Lower leg skin (tissue), 3 donors: ENCODE measurements around the gene GRAMD1A.

ENCODE experiments used
- POLR2A ChIP-seq, 2 donors: fragments of 450-650 bp; IDR thresholded peaks; one replicate each; pipeline ENCODE4 v1.6.1; 2016 to 2017; ENCODE audit warnings: antibody characterized with exemption in 2 of 2, mild to moderate bottlenecking in 1 of 2, moderate library complexity in 1 of 2
- TF ChIP-seq, protein P1 (sequence below), 3 donors: fragments of 450-650 bp; IDR thresholded peaks; one replicate each; pipeline ENCODE4 v1.5.1; 2016; ENCODE audit warnings: antibody characterized with exemption in 3 of 3, mild to moderate bottlenecking in 3 of 3, moderate library complexity in 2 of 3

DNA sequence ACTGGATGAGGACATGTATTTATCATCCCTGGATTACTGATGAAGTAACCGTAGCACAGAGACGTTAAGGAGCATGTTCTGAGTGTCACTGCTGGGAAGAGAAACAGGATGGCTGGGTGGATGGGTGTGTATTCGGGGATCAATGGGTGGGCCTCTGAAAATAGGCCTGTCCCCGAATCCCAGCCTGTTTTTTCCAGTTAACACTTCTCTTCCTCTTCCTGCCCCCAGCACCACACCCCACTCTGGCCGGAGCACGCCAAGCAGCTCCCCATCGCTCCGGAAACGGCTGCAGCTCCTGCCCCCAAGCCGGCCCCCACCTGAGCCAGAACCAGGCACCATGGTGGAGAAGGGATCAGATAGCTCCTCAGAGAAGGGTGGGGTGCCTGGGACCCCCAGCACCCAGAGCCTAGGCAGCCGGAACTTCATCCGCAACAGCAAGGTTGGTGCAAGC, 8.8 kb downstream of the GRAMD1A start:
- no peak for TF ChIP-seq POLR2A (IDR thresholded peaks at IDR 0.05)
- TF ChIP-seq, protein P1, sequence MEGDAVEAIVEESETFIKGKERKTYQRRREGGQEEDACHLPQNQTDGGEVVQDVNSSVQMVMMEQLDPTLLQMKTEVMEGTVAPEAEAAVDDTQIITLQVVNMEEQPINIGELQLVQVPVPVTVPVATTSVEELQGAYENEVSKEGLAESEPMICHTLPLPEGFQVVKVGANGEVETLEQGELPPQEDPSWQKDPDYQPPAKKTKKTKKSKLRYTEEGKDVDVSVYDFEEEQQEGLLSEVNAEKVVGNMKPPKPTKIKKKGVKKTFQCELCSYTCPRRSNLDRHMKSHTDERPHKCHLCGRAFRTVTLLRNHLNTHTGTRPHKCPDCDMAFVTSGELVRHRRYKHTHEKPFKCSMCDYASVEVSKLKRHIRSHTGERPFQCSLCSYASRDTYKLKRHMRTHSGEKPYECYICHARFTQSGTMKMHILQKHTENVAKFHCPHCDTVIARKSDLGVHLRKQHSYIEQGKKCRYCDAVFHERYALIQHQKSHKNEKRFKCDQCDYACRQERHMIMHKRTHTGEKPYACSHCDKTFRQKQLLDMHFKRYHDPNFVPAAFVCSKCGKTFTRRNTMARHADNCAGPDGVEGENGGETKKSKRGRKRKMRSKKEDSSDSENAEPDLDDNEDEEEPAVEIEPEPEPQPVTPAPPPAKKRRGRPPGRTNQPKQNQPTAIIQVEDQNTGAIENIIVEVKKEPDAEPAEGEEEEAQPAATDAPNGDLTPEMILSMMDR (IDR thresholded peaks at IDR 0.05): no peak
